SHP77 (cell line): Measurements from ENCODE around the gene BPTF.
"Not testable (repeated sequence)": the region's sequence is repeated elsewhere in the genome, so short reads cannot be mapped to it uniquely, and the experiment has no call there.

Experiments
- DNase-seq, 2 experiments: peaks; one replicate each; lab custom pipeline; 2025; lab: John Stamatoyannopoulos, UW

The BPTF gene

GRCh38 chr17:67884741-67885140 is 59.4 kb downstream of the BPTF start:
- no peak for DNase-seq

GRCh38 chr17:67891481-67892119 is 66.3 kb downstream of the BPTF start:
- peak; percentile 3 to 30 for DNase-seq

GRCh38 chr17:67902511-67903231 is 77.4 kb downstream of the BPTF start:
- no peak for DNase-seq

- not testable (repeated sequence) for DNase-seq
Observed at GRCh38 chr17:67905298-67905697, 80.0 kb downstream of the BPTF start.

GRCh38 chr17:67910117-67910803 is 85.0 kb downstream of the BPTF start:
- DNase-seq = not testable (repeated sequence)

GRCh38 chr17:67911059-67911782 is 85.9 kb downstream of the BPTF start:
- no peak for DNase-seq

- no peak for DNase-seq
Observed at GRCh38 chr17:67912088-67912487, 86.8 kb downstream of the BPTF start.

GRCh38 chr17:67912656-67913055 is 87.4 kb downstream of the BPTF start:
- DNase-seq = no peak

- no peak for DNase-seq
Observed at GRCh38 chr17:67920212-67920611, 94.9 kb downstream of the BPTF start.

GRCh38 chr17:67922503-67922902 is 97.2 kb downstream of the BPTF start:
- DNase-seq = no peak

GRCh38 chr17:67928842-67929241 is 103.5 kb downstream of the BPTF start:
- DNase-seq = not testable (repeated sequence)

- no peak for DNase-seq
Observed at GRCh38 chr17:67931227-67931626, 105.9 kb downstream of the BPTF start.

GRCh38 chr17:67942810-67943209 is 117.5 kb downstream of the BPTF start:
- DNase-seq = peak in 1 of 2 experiments; percentile 0

- DNase-seq = no peak
Observed at GRCh38 chr17:67944035-67944434, 118.7 kb downstream of the BPTF start.

GRCh38 chr17:67946513-67946912 is 121.2 kb downstream of the BPTF start:
- no peak for DNase-seq

- no peak for DNase-seq
Observed at GRCh38 chr17:67947325-67947813, 122.1 kb downstream of the BPTF start.

- no peak for DNase-seq
Observed at GRCh38 chr17:67950945-67951344, 125.6 kb downstream of the BPTF start.

- DNase-seq = no peak
Observed at GRCh38 chr17:67959510-67959909, 134.2 kb downstream of the BPTF start.

GRCh38 chr17:67960276-67960675 is 135.0 kb downstream of the BPTF start:
- DNase-seq = not testable (repeated sequence)

- DNase-seq = not testable (repeated sequence)
Observed at GRCh38 chr17:67962156-67962555, 136.9 kb downstream of the BPTF start.

GRCh38 chr17:67963145-67963572 is 137.9 kb downstream of the BPTF start:
- DNase-seq = peak; percentile 34 to 73

- peak; percentile 31 to 55 for DNase-seq
Observed at GRCh38 chr17:67970783-67971182, 145.5 kb downstream of the BPTF start.
